Measurements from ENCODE around the gene GDPD3. TPM values are rescaled to one million over a fixed set of nuclear protein-coding genes. Genes with fewer than 3 reads are reported as not detected.

Gene GDPD3
- total and polyA plus RNA-seq, 4 donors, result 0.42 to 0.71 (median 0.55) TPM

- TF ChIP-seq HNF4G (IDR thresholded peaks at IDR 0.05), result no peak
- no peak for TF ChIP-seq FOXA2 (IDR thresholded peaks at IDR 0.05)
- no peak for TF ChIP-seq ZBTB33 (IDR thresholded peaks at IDR 0.05)
- TF ChIP-seq SP1 (IDR thresholded peaks at IDR 0.05), result no peak
- no peak for TF ChIP-seq TAF1 (conservative IDR thresholded peaks at IDR 0.05)
- TF ChIP-seq RXRA (IDR thresholded peaks at IDR 0.05), result no peak
- no peak for TF ChIP-seq MAX (IDR thresholded peaks at IDR 0.05)
- TF ChIP-seq YY1 (IDR thresholded peaks at IDR 0.05), result no peak
- no peak for TF ChIP-seq EGR1 (IDR thresholded peaks at IDR 0.05; ENCODE audit: low read depth in 2 of 2)
- TF ChIP-seq CTCF (IDR thresholded peaks at IDR 0.05; ENCODE audit: low read depth, low read length, missing input control), result no peak
- no peak overlapping the region for H3K4me3 ChIP-seq (ENCODE audit: low read depth in 1 of 3, low read length in 3 of 3)
- H3K4me1 ChIP-seq (ENCODE audit: control insufficient read depth in 4 of 4, insufficient read depth in 4 of 4, low read length in 3 of 4), result no peaks in the 10 kb centered on the region
- H3K27ac ChIP-seq (ENCODE audit: low read depth in 1 of 2, low read length in 2 of 2), result no peak overlapping the region
- 97% methylated on average over 9 of the region's 9 CpGs for WGBS
- no peak for DNase-seq (ENCODE audit: low spot score)
- H3K9ac ChIP-seq (ENCODE audit: low read depth in 1 of 2, low read length in 2 of 2), result no peak overlapping the region
- H3K27me3 ChIP-seq (ENCODE audit: control insufficient read depth in 4 of 4, insufficient read depth in 4 of 4, low read length in 3 of 4), result no peaks in the 10 kb centered on the region
- no peaks in the 10 kb centered on the region for H3K36me3 ChIP-seq (ENCODE audit: control insufficient read depth in 4 of 4, insufficient read depth in 3 of 4, low read depth in 1 of 4, low read length in 3 of 4)
- no peaks in the 10 kb centered on the region for H3K9me3 ChIP-seq (ENCODE audit: control insufficient read depth in 4 of 4, low read length in 3 of 4)
These were observed 39.2 kb upstream of the GDPD3 start for GRCh38 chr16:30152517-30152916.

GRCh38 chr16:30151091-30151490 lies 37.8 kb upstream of the GDPD3 start:
- no peaks in the 10 kb centered on the region for H3K9me3 ChIP-seq (ENCODE audit: control insufficient read depth in 4 of 4, low read length in 3 of 4)
- no peak for DNase-seq (ENCODE audit: low spot score)
- TF ChIP-seq HNF4G (IDR thresholded peaks at IDR 0.05), result no peak
- no peak for TF ChIP-seq ATF3 (IDR thresholded peaks at IDR 0.05)
- no peak for TF ChIP-seq MAX (IDR thresholded peaks at IDR 0.05)
- TF ChIP-seq TAF1 (conservative IDR thresholded peaks at IDR 0.05), result no peak
- no peak for TF ChIP-seq FOXA1 (IDR thresholded peaks at IDR 0.05)
- no peak for TF ChIP-seq RXRA (IDR thresholded peaks at IDR 0.05)

GRCh38 chr16:30149250-30149930 lies 36.1 kb upstream of the GDPD3 start:
- Histone ChIP-seq H3K27me3 (ENCODE audit: control insufficient read depth in 4 of 4, insufficient read depth in 4 of 4, low read length in 3 of 4) (no peaks in the 10 kb centered on the region), H3K4me3 (ENCODE audit: low read depth in 1 of 3, low read length in 3 of 3) (no peak overlapping the region), H3K9ac (ENCODE audit: low read depth in 1 of 2, low read length in 2 of 2) (no peak overlapping the region), H3K4me1 (ENCODE audit: control insufficient read depth in 4 of 4, insufficient read depth in 4 of 4, low read length in 3 of 4) (no peaks in the 10 kb centered on the region), H3K27ac (ENCODE audit: low read depth in 1 of 2, low read length in 2 of 2) (no peak overlapping the region), H3K9me3 (ENCODE audit: control insufficient read depth in 4 of 4, low read length in 3 of 4) (no peaks in the 10 kb centered on the region), H3K36me3 (ENCODE audit: control insufficient read depth in 4 of 4, insufficient read depth in 3 of 4, low read depth in 1 of 4, low read length in 3 of 4) (no peaks in the 10 kb centered on the region)
- DNase-seq (ENCODE audit: low spot score), result no peak
- 92% methylated on average over 5 of the region's 5 CpGs for WGBS
- TF ChIP-seq ATF3 (IDR thresholded peaks at IDR 0.05), result no peak
- TF ChIP-seq ZBTB33 (IDR thresholded peaks at IDR 0.05), result no peak
- no peak for TF ChIP-seq MAX (IDR thresholded peaks at IDR 0.05)
- no peak for TF ChIP-seq JUND (IDR thresholded peaks at IDR 0.05)
- TF ChIP-seq HNF4G (IDR thresholded peaks at IDR 0.05), result no peak
- TF ChIP-seq GABPA (IDR thresholded peaks at IDR 0.05 in 1 of 2, conservative IDR thresholded peaks at IDR 0.05 in 1 of 2), result no peak
- TF ChIP-seq EGR1 (IDR thresholded peaks at IDR 0.05; ENCODE audit: low read depth in 2 of 2), result no peak
- TF ChIP-seq FOXA1 (IDR thresholded peaks at IDR 0.05), result no peak
- no peak for TF ChIP-seq NR2F2 (IDR thresholded peaks at IDR 0.05)
- TF ChIP-seq FOXA2 (IDR thresholded peaks at IDR 0.05), result no peak

More at GRCh38 chr16:30151091-30151490, 37.8 kb upstream of the GDPD3 start:
- no peaks in the 10 kb centered on the region for H3K4me1 ChIP-seq (ENCODE audit: control insufficient read depth in 4 of 4, insufficient read depth in 4 of 4, low read length in 3 of 4)
- WGBS, result 89% methylated on average over 7 of the region's 7 CpGs
- no peaks in the 10 kb centered on the region for H3K36me3 ChIP-seq (ENCODE audit: control insufficient read depth in 4 of 4, insufficient read depth in 3 of 4, low read depth in 1 of 4, low read length in 3 of 4)
- H3K27me3 ChIP-seq (ENCODE audit: control insufficient read depth in 4 of 4, insufficient read depth in 4 of 4, low read length in 3 of 4), result no peaks in the 10 kb centered on the region
- H3K4me3 ChIP-seq (ENCODE audit: low read depth in 1 of 3, low read length in 3 of 3), result no peak overlapping the region
- no peak overlapping the region for H3K27ac ChIP-seq (ENCODE audit: low read depth in 1 of 2, low read length in 2 of 2)
- no peak overlapping the region for H3K9ac ChIP-seq (ENCODE audit: low read depth in 1 of 2, low read length in 2 of 2)
